OCI-LY1 (cell line): ENCODE results near the gene LRRC8E.

Source experiments
- H2AFZ ChIP-seq: fragments of 200-600 bp; sonication (generic), shearing (Covaris generic); 2 replicates; pipeline ENCODE4 v1.6.0; 2014; ENCODE audit warnings: antibody characterized with exemption, mild to moderate bottlenecking, low read length
- H3F3A ChIP-seq: fragments of 200-600 bp; sonication (generic), shearing (Covaris generic); 2 replicates; pipeline ENCODE4 v1.6.0; 2014; ENCODE audit warnings: mild to moderate bottlenecking, antibody characterized with exemption, low read length, moderate library complexity; ENCODE audit not compliant: insufficient read depth
- H3K27ac ChIP-seq: fragments of 200-600 bp; sonication (generic); 2 replicates; pipeline ENCODE4 v1.5.1; 2014; ENCODE audit warnings: low read length, mixed run types, mild to moderate bottlenecking, low read depth; ENCODE audit not compliant: poor library complexity, severe bottlenecking
- H3K27me3 ChIP-seq: fragments of 200-600 bp; sonication (generic); 2 replicates; pipeline ENCODE4 v1.6.0; 2014; ENCODE audit warnings: antibody characterized with exemption, mild to moderate bottlenecking, low read length, moderate library complexity; ENCODE audit not compliant: insufficient read depth
- H3K36me3 ChIP-seq: fragments of 200-600 bp; sonication (generic); 2 replicates; pipeline ENCODE4 v1.6.1; 2014; ENCODE audit warnings: mild to moderate bottlenecking, antibody characterized with exemption, low read length, moderate library complexity, mixed read lengths; ENCODE audit not compliant: insufficient read depth
- H3K4me1 ChIP-seq: fragments of 200-600 bp; sonication (generic); 2 replicates; pipeline ENCODE4 v1.5.1; 2014; ENCODE audit warnings: mild to moderate bottlenecking, low read length, moderate library complexity; ENCODE audit not compliant: insufficient read depth, severe bottlenecking
- H3K4me2 ChIP-seq: fragments of 200-600 bp; sonication (generic), shearing (Covaris generic); 2 replicates; pipeline ENCODE4 v1.6.1; 2014; ENCODE audit warnings: low read length
- H3K4me3 ChIP-seq: fragments of 200-600 bp; sonication (generic); 2 replicates; pipeline ENCODE4 v1.5.1; 2014; ENCODE audit warnings: low read length, low read depth, mild to moderate bottlenecking, mixed read lengths; ENCODE audit not compliant: poor library complexity, severe bottlenecking
- H3K79me2 ChIP-seq: fragments of 200-600 bp; shearing (Covaris generic); 2 replicates; pipeline ENCODE4 v1.6.1; 2016; ENCODE audit warnings: mixed run types, low read length, mixed read lengths; ENCODE audit not compliant: insufficient read depth
- H3K9ac ChIP-seq: fragments of 200-600 bp; sonication (generic), shearing (Covaris generic); 2 replicates; pipeline ENCODE4 v1.6.1; 2014; ENCODE audit warnings: mild to moderate bottlenecking, low read length, mixed read lengths
- H3K9me2 ChIP-seq: fragments of 200-600 bp; sonication (generic), shearing (Covaris generic); 2 replicates; pipeline ENCODE4 v1.6.1; 2014; ENCODE audit warnings: low read depth, mild to moderate bottlenecking, low read length, mixed read lengths
- H3K9me3 ChIP-seq: fragments of 200-600 bp; shearing (Covaris generic); 2 replicates; pipeline ENCODE4 v1.6.1; 2014; ENCODE audit warnings: low read length, mixed read lengths
- H4K20me1 ChIP-seq: fragments of 200-600 bp; sonication (generic), shearing (Covaris generic); 2 replicates; pipeline ENCODE4 v1.6.0; 2016; ENCODE audit warnings: mild to moderate bottlenecking, low read length; ENCODE audit not compliant: insufficient read depth
- EZH2 ChIP-seq: fragments of 200-600 bp; sonication (generic), shearing (Covaris generic); IDR thresholded peaks from 2 replicates; pipeline ENCODE4 v1.8.0; 2017; ENCODE audit warnings: borderline replicate concordance, mixed run types, mild to moderate bottlenecking, antibody characterized with exemption, low read length, moderate library complexity, mixed read lengths
- TF ChIP-seq, protein P1 (sequence below): fragments of 200-600 bp; sonication (generic), shearing (Covaris generic); IDR thresholded peaks from 2 replicates; pipeline ENCODE4 v1.5.1; 2017; ENCODE audit warnings: mild to moderate bottlenecking, antibody characterized with exemption, low read length, moderate library complexity, mixed read lengths

LRRC8E gene

GRCh38 chr19:7874076-7874896 lies 14.0 kb upstream of the LRRC8E start, which contains the start of gene PRR36:
Gene PRR36 (minus strand): TSS chr19:7874390. CDS start chr19:7873689, 701 bp downstream.
- Histone ChIP-seq H3K9me3 (no peaks in the 10 kb centered on the region), H3K4me3 (peak within 1 kb of the TSS; percentile 31), H3K9ac (no peak within 1 kb of the TSS), H4K20me1 (no peaks in the 10 kb centered on the region), H3K4me1 (peaks cover 5% of the 10 kb centered on the region), H3K27me3 (no peaks in the 10 kb centered on the region), H3K79me2 (no peaks in the 10 kb centered on the region), H3F3A (0 out of 2 replicates have a peak, but pooled peaks cover 3% of the 10 kb centered on the region), H2AFZ (no peak within 1 kb of the TSS), H3K36me3 (no peaks in the 10 kb centered on the region), H3K9me2 (no peaks in the 10 kb centered on the region), H3K27ac (no peak within 1 kb of the TSS), H3K4me2 (peak within 1 kb of the TSS; percentile 38; the same call in 1 of the 2 replicates)
- no peak for TF ChIP-seq EZH2
- TF ChIP-seq, protein P1, sequence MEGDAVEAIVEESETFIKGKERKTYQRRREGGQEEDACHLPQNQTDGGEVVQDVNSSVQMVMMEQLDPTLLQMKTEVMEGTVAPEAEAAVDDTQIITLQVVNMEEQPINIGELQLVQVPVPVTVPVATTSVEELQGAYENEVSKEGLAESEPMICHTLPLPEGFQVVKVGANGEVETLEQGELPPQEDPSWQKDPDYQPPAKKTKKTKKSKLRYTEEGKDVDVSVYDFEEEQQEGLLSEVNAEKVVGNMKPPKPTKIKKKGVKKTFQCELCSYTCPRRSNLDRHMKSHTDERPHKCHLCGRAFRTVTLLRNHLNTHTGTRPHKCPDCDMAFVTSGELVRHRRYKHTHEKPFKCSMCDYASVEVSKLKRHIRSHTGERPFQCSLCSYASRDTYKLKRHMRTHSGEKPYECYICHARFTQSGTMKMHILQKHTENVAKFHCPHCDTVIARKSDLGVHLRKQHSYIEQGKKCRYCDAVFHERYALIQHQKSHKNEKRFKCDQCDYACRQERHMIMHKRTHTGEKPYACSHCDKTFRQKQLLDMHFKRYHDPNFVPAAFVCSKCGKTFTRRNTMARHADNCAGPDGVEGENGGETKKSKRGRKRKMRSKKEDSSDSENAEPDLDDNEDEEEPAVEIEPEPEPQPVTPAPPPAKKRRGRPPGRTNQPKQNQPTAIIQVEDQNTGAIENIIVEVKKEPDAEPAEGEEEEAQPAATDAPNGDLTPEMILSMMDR: no peak

DNA sequence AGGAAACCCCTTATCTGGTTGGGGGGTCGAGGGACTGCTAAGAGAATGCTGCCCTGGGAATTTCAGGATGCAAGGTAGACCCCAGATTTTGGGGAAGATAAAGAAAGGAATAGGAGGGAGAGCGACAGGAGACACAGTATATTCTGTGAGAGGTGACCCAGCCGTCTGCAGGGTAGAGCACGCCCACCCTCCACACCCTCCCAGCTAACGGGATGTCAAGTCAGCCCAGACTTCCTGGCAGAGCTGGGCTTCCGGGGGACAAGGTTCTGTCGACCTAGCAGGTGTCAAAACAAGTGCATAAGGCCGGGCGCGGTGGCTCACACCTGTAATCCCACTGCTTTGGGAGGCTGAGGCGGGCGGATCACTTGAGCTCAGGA lies 13.4 kb upstream of the LRRC8E start:
- Histone ChIP-seq H3F3A (0 out of 2 replicates have a peak, but pooled peaks cover 3% of the 10 kb centered on the region), H3K9ac (no peak overlapping the region), H3K4me2 (peak overlapping the region; percentile 38; the same call in 1 of the 2 replicates), H3K4me3 (peak overlapping the region; percentile 21), H3K9me3 (no peaks in the 10 kb centered on the region), H3K27ac (no peak overlapping the region), H3K79me2 (no peaks in the 10 kb centered on the region), H3K4me1 (peaks cover under 1% of the 10 kb centered on the region), H3K36me3 (no peaks in the 10 kb centered on the region), H2AFZ (no peak overlapping the region), H3K27me3 (no peaks in the 10 kb centered on the region), H3K9me2 (no peaks in the 10 kb centered on the region), H4K20me1 (no peaks in the 10 kb centered on the region)
- TF ChIP-seq, protein P1: no peak
- TF ChIP-seq EZH2: no peak

- H3K79me2 ChIP-seq: no peaks in the 10 kb centered on the region
- H3K4me2 ChIP-seq: no peak overlapping the region
- no peaks in the 10 kb centered on the region for H3K4me1 ChIP-seq
- H3K9me3 ChIP-seq: no peaks in the 10 kb centered on the region
- no peak overlapping the region for H3K9ac ChIP-seq
- H3K36me3 ChIP-seq: no peaks in the 10 kb centered on the region
- H3F3A ChIP-seq: no peaks in the 10 kb centered on the region
- no peaks in the 10 kb centered on the region for H3K27me3 ChIP-seq
- H3K9me2 ChIP-seq: no peaks in the 10 kb centered on the region
- H4K20me1 ChIP-seq: no peaks in the 10 kb centered on the region
- no peak overlapping the region for H3K27ac ChIP-seq
- H3K4me3 ChIP-seq: no peak overlapping the region
- no peak overlapping the region for H2AFZ ChIP-seq
- TF ChIP-seq, protein P1: no peak
- no peak for TF ChIP-seq EZH2
These were observed 11.0 kb upstream of the LRRC8E start for GRCh38 chr19:7877249-7877836.
